Jurkat, Clone E6-1 (cell line): ENCODE measurements around the gene RHCE.
"Not testable (repeated sequence)": the region's sequence is repeated elsewhere in the genome, so short reads cannot be mapped to it uniquely, and the experiment has no call there.

Experiments
- DNase-seq: peaks from one replicate; pipeline ENCODE4 v3.0.0-alpha.2; 2011; ENCODE audit warnings: low read depth, low spot score
- H3K4me3 ChIP-seq: 2 replicates; pipeline ENCODE4 v1.5.1; 2011; ENCODE audit warnings: mild to moderate bottlenecking, low read length, control low read depth, moderate library complexity

Gene RHCE

DNA sequence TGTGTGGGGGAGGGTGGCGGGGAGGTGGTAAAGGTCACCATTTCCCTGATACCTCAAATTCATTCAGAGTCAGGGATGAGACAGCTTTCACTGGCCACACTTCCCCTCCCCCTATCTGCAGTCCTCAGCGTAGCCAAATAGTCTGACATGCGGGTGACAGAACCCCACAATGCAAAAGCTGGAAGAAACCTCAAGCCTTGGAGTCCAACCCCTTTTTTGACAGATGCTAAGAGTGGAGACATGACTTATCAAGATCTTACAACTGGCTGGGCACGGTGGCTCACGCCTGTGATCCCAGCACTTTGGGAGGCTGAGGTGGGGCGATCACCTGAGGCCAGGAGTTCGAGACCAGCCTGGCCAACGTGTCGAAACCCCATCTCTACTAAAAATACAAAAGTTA, 98.5 kb downstream of the RHCE start:
- DNase-seq = not testable (repeated sequence)

DNA sequence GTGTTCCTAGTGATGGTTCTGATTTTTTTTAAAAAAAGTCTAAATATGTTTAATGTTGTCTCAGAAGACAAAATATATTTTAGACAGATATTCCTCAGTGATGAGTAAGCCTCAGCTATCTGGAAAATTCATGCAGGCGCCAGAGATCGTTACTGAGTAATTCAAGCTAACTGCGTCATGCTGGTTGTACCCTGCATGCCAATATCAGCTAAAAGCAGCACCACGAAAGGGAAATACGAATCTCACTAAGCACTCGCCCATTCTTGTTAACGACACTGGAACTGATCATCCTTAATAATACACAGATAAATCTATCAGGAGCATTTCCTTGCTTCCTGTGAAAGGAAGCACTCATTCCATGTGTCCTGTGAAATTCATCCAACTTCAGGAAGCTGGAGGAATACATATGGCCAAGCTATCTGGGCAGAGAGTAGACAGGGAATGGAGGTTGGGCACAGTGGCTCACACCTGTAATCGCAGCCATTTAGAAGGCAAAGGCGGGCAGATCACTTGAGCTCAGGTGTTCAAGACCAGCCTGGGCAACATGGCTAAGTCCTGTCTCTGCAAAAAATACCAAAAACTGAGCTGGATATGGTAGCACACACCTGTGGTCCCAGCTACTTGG, 100.2 kb downstream of the RHCE start:
- not testable (repeated sequence) for H3K4me3 ChIP-seq, DNase-seq

More for the DNA sequence above, 98.5 kb downstream of the RHCE start:
- H3K4me3 ChIP-seq = not testable (repeated sequence)

DNA sequence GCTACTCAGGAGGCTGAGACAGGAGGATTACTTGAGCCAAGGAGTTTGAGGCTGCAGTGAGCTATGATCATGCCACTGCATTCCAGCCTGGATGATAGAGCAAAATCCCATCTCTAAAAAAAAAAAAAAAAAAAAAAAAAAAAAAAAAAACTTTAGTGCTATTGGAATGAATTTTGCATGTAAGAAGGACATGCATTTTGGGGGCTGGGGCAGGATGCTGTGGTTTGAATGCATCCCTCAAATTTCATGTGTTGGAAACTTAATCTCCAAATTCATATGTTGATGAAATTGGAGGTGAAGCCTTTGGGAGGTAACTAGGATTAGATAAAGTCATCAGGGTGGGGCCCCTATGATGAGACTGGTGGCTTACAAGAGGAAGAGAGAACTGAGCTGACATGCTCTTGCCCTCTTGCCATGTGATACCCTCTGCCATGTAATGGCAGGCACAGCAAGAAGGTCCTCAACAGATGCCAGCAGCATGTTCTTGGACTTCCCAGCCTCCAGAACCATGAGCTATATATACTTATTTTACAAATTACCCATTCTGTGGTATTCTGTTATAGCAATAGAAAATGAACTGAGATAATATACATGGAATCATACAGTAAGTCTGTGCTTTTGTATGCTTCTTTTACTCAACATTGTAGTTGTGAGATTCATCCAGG, 107.7 kb downstream of the RHCE start:
- DNase-seq, H3K4me3 ChIP-seq: not testable (repeated sequence)
